ENCODE data around the gene RBMS1. TPM values are rescaled to one million over a fixed set of nuclear protein-coding genes. Genes with fewer than 3 reads are reported as not detected.

The RBMS1 gene
- polyA plus RNA-seq, 2 of the 4 experiments (the other 2 are of a cell fraction) = 51.9 to 108 TPM

DNA sequence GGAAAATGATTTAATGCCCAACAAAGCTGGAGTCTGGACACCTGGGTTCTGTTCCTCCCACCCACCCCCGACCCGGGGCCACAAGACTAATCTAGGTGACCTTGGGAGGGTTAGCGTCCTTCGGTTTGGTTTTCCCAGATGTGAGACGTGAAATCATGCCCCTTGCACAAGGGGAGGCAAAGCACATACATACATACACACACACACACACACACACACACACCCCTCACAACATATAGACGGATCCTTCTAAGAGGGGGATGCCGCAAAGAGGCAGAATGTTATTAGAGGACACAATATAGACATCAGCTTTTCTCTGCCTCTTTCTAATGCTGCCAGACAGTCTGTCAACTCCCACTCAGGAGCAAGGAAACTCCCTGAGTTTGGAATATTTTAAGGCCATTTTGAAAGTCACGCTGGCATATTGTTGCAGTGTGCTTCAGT, 616 bp upstream of the RBMS1 start:
- ChIA-PET CTCF (no interaction called here), POLR2A (no interaction called here)
- ATAC-seq (peak in 1 of 2 experiments; percentile 2; a peak in 3 of 6 replicates), FAIRE-seq (no peak), DNase-seq (ENCODE audit: low read depth in 1 of 2, low spot score in 1 of 2) (peak in 1 of 2 experiments; percentile 12)
- 26% methylated on average over 8 of the region's 8 CpGs for WGBS (ENCODE audit: missing lambda C conversion rate)
- peaks cover 30% of the 10 kb centered on the region for H3K4me1 ChIP-seq
- H3K4me2 ChIP-seq = peak overlapping the region; percentile 86
- TF ChIP-seq JUN (IDR thresholded peaks at IDR 0.05) = no peak
- no peak for TF ChIP-seq HEYL (CRISPR knock-in tag; IDR thresholded peaks at IDR 0.05)
- TF ChIP-seq RFX5 (IDR thresholded peaks at IDR 0.05) = no peak
- TF ChIP-seq JUNB (IDR thresholded peaks at IDR 0.05) = no peak
- TF ChIP-seq POLR2A (IDR thresholded peaks at IDR 0.05; ENCODE audit: low read length) = no peak
- TF ChIP-seq EHMT2 (IDR thresholded peaks at IDR 0.05; ENCODE audit: low read depth) = no peak
- H3K27ac ChIP-seq = peak overlapping the region; percentile 95 to 99
- H3K4me3 ChIP-seq = peak overlapping the region; percentile 91
- no peaks in the 10 kb centered on the region for H3K9me3 ChIP-seq

DNA sequence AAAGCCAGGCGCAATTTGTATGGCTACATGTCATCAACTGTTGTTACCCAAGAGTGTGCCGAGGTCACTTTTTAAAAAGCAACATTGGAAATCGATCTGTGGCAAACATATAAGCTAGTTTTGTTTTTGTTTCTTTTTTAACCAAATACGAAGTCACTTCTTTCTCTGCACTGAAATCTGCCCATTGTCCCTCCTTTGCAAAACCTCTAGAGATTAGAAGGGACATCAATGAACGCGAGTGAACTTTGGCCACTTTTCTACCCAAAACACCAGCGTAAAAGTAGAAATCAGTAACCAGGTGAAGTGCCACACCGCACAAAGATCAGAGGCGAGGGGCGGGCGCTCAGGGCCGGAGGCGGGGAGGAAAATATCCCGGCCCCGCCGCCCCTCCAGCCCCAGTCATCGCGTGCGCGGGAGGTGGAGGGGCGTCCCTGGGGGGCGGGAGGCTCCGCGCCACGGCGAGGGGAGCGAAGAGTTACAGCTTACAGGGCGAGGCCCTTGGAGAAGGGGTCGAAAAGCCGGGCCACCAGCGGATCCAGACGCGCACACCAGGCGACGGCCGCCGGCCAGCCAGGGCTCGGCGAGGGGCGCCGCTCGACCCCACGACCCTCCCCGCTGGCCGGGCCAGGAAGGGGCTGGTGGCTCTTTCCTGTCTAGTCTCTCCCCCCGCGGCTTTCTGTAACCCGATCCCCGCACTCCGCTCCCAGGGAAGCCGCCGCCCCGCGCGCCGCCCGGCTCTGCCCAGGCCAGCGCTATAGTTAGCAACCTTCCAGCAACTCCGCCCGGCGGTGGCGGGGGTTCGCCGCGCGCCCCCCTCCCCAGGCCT, 993 bp downstream of the RBMS1 start:
- CTCF ChIA-PET = interaction anchor here (0.7 kb wide), 1 partner anchor 428 kb away, joined by 3 read pairs; no protein-coding TSS in a partner anchor
- DNase-seq (ENCODE audit: low read depth in 1 of 2, low spot score in 1 of 2) (peak; percentile 58 to 62), FAIRE-seq (no peak), ATAC-seq (peak; percentile 77 to 87)
- Histone ChIP-seq H3K27ac (peak overlapping the region; percentile 95 to 99), H3K4me3 (peak overlapping the region; percentile 91), H3K9me3 (no peaks in the 10 kb centered on the region), H3K4me1 (peaks cover 37% of the 10 kb centered on the region), H3K4me2 (peak overlapping the region; percentile 86)
- TF ChIP-seq SMC3 (IDR thresholded peaks at IDR 0.05) (0 out of 3 replicates have a peak, but pooled peaks have one; percentile 3), FOSL2 (IDR thresholded peaks at IDR 0.05) (no peak), FOSL2 (CRISPR knock-in tag; IDR thresholded peaks at IDR 0.05) (no peak), CBX2 (IDR thresholded peaks at IDR 0.05; ENCODE audit: borderline replicate concordance, low read depth) (no peak), KDM5A (IDR thresholded peaks at IDR 0.05) (no peak), CEBPB (IDR thresholded peaks at IDR 0.05) (no peak), RCOR1 (IDR thresholded peaks at IDR 0.05; ENCODE audit: low read depth, low read length) (no peak), RFX5 (IDR thresholded peaks at IDR 0.05) (no peak), POLR2A (IDR thresholded peaks at IDR 0.05; ENCODE audit: low read length) (peak; percentile 22), EP300 (IDR thresholded peaks at IDR 0.05) (0 out of 5 replicates have a peak, but pooled peaks of 1 of the 2 experiments have one; percentile 23), JUN (IDR thresholded peaks at IDR 0.05) (peak in 1 of 2 experiments; percentile 39; a peak in 1 of 5 replicates), HDAC2 (IDR thresholded peaks at IDR 0.05) (no peak), PHF8 (IDR thresholded peaks at IDR 0.05; ENCODE audit: borderline replicate concordance, low read depth) (peak; percentile 47; the same call in 1 of the 2 replicates), GATA3 (IDR thresholded peaks at IDR 0.05; ENCODE audit: borderline replicate concordance) (0 out of 2 replicates have a peak, but pooled peaks have one; percentile 4)
- TF ChIP-seq, protein P1, sequence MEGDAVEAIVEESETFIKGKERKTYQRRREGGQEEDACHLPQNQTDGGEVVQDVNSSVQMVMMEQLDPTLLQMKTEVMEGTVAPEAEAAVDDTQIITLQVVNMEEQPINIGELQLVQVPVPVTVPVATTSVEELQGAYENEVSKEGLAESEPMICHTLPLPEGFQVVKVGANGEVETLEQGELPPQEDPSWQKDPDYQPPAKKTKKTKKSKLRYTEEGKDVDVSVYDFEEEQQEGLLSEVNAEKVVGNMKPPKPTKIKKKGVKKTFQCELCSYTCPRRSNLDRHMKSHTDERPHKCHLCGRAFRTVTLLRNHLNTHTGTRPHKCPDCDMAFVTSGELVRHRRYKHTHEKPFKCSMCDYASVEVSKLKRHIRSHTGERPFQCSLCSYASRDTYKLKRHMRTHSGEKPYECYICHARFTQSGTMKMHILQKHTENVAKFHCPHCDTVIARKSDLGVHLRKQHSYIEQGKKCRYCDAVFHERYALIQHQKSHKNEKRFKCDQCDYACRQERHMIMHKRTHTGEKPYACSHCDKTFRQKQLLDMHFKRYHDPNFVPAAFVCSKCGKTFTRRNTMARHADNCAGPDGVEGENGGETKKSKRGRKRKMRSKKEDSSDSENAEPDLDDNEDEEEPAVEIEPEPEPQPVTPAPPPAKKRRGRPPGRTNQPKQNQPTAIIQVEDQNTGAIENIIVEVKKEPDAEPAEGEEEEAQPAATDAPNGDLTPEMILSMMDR (IDR thresholded peaks at IDR 0.05) = no peak
- TF ChIP-seq, protein P2, sequence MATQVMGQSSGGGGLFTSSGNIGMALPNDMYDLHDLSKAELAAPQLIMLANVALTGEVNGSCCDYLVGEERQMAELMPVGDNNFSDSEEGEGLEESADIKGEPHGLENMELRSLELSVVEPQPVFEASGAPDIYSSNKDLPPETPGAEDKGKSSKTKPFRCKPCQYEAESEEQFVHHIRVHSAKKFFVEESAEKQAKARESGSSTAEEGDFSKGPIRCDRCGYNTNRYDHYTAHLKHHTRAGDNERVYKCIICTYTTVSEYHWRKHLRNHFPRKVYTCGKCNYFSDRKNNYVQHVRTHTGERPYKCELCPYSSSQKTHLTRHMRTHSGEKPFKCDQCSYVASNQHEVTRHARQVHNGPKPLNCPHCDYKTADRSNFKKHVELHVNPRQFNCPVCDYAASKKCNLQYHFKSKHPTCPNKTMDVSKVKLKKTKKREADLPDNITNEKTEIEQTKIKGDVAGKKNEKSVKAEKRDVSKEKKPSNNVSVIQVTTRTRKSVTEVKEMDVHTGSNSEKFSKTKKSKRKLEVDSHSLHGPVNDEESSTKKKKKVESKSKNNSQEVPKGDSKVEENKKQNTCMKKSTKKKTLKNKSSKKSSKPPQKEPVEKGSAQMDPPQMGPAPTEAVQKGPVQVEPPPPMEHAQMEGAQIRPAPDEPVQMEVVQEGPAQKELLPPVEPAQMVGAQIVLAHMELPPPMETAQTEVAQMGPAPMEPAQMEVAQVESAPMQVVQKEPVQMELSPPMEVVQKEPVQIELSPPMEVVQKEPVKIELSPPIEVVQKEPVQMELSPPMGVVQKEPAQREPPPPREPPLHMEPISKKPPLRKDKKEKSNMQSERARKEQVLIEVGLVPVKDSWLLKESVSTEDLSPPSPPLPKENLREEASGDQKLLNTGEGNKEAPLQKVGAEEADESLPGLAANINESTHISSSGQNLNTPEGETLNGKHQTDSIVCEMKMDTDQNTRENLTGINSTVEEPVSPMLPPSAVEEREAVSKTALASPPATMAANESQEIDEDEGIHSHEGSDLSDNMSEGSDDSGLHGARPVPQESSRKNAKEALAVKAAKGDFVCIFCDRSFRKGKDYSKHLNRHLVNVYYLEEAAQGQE (IDR thresholded peaks at IDR 0.05) = peak; percentile 44
- TF ChIP-seq, protein P3, sequence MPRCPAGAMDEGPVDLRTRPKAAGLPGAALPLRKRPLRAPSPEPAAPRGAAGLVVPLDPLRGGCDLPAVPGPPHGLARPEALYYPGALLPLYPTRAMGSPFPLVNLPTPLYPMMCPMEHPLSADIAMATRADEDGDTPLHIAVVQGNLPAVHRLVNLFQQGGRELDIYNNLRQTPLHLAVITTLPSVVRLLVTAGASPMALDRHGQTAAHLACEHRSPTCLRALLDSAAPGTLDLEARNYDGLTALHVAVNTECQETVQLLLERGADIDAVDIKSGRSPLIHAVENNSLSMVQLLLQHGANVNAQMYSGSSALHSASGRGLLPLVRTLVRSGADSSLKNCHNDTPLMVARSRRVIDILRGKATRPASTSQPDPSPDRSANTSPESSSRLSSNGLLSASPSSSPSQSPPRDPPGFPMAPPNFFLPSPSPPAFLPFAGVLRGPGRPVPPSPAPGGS (IDR thresholded peaks at IDR 0.05) = 0 out of 3 replicates have a peak, but pooled peaks have one; percentile 6
- POLR2A ChIA-PET = no interaction called here
- WGBS (ENCODE audit: missing lambda C conversion rate) = 1% methylated on average over 41 of the region's 66 CpGs
